ENCODE results near the gene COPS7B.
"Not testable (repeated sequence)": the region's sequence is repeated elsewhere in the genome, so short reads cannot be mapped to it uniquely, and the experiment has no call there.

The COPS7B gene

DNA sequence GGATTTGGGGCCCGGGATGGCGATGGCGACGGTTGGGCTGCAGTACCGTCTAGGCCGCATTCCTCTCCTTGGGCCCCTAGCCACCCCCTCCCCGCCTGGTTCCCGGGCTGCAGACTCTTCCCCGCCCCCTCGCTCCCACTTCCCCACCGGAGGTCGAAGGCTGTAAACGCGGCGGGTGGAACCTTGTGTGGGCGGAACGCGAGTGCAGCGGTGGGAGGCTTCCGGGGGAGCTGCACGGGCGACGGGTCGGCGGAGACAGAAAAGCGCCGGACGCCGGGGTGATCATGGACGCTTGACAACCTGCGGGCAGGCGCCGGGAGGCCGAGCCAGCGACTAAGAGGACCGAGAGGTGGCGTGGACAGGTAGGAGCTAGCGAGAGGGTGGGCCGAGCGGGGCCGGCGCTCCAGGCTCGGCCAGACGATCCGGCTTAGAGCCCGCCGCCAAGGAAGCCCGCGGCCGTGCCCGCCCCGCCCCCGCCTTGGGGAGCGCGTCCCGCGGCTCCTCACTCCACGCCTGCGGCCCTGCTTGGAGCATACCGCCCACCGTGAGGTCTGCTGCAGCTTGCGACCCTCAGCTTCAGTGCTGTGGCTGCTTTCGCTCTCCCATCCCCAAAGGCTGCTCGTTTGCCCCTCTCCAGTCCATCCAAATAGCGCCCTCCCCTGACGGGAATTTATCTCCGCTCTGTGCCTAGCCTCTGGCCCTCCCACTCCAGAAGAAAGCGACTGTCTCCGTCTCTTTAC lies at the start of gene COPS7B:
Gene COPS7B (plus strand): TSS at position 269 of the 740 bp plus-strand sequence. CDS start 2,126 bp downstream, outside the sequence.
- peak; percentile 63 to 75 for DNase-seq (ENCODE audit: low read depth in 1 of 2, low spot score in 1 of 2)

DNA sequence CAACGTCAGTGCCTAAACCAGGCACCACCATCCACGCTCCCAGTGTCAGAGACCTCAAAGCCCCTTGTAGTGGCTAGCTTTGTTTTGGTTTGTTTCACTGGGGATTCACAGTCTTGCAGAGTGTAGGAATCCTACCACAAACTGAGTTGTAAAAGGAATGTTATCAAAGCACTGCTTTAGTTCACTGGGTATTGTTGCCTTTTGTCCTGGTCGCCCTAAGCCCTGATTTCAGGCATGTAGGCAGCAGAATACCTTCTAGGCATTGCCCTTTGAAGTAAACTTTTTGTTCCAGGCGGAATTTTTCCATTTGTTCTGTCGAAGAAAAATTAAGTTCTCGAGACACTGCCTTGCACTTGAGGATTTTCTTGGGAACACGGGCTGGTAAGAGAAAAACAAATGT lies 48.5 kb upstream of the COPS7B start:
- no peak for DNase-seq (ENCODE audit: low read depth in 1 of 2, low spot score in 1 of 2)

- DNase-seq (ENCODE audit: low read depth in 1 of 2, low spot score in 1 of 2) = no peak
Observed at GRCh38 chr2:231743376-231744116, 42.7 kb upstream of the COPS7B start.

GRCh38 chr2:231745303-231746038 lies 40.8 kb upstream of the COPS7B start:
- DNase-seq (ENCODE audit: low read depth in 1 of 2, low spot score in 1 of 2) = no peak

DNA sequence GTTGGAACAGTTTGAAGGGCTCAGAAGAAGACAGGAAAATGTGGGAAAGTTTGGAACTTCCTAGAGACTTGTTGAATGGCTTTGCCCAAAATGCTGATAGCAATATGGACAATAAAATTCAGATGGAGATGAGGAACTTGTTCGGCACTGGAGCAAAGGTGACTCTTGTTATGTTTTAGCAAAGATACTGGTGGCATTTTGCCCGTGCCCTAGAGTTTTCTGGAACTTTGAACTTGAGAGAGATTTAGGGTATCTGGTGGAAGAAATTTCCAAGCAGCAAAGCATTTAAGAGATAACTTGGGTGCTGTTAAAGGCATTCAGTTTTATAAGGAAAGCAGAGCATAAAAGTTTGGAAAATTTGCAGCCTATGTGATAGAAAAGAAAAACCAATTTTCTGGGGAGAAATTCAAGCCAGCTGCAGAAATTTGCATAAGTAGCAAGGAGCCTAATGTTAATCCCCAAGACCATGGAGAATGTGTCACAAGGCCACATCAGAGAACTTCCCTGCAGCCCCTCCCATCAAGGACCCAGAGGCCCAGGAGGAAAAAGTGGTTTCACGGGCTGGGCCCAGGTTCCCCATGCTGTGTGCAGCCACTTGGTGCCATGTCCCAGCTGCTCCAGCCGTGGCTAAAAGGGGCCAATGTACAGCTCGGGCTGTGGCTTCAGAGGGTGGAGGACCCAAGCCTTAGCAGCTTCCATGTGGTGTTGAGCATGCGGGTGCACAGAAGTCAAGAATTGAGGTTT lies 37.9 kb upstream of the COPS7B start:
- not testable (repeated sequence) for DNase-seq (ENCODE audit: low read depth in 1 of 2, low spot score in 1 of 2)

GRCh38 chr2:231749016-231749415 lies 37.2 kb upstream of the COPS7B start:
- DNase-seq (ENCODE audit: low read depth in 1 of 2, low spot score in 1 of 2) = not testable (repeated sequence)

DNA sequence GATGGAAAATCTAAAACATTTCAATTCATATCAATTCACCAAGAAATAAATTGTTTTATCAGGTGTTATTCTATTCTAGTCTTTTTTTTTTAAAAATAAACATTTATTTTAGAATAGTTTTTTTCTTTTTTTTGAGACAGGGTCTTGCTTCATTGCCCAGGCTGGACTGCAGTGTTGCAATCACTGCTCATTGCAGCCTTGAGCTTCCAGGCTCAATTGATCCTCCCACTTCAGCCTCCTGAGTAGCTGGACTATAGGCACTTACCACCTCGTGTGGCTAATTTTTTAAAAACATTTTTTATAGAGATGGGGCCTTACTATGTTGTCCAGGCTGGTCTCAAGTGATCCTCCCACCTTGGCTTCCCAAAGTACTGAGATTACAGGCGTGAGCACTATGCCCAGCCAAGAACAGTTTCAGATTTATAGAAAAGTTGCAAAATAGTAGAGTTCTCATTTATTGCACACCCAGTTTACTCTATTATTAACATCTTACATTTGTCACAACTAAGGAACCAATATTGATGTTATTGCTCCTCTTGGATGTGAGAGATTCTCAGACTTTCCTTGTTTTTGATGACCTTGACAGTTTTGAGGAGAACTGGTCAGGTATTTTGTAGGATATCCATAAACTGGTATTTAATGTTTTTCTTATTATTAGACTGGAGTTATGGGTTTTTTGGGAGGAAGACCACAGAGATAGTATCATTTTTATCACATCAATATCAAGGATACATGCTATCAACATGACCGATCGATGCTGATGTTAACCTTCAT lies 35.0 kb upstream of the COPS7B start:
- no peak for DNase-seq (ENCODE audit: low read depth in 1 of 2, low spot score in 1 of 2)

DNA sequence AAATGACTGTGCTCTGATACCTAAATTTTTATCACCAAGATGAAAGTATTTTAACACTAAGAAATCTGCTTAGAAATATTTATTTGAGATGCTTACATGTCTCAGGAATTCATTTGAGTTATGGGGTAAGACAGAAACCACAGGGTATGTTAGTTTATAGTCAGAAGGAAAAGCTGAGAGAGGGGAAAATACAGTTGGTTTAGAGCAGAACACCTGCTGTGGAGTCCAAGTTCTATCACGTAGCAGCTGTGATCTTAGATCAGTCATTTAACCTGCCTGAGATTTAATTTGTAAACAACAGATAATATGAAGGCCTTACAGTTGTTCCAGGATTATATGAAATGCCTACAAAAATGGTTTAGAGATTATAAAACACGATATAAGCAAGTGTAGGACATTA lies 34.2 kb upstream of the COPS7B start:
- DNase-seq (ENCODE audit: low read depth in 1 of 2, low spot score in 1 of 2) = no peak

GRCh38 chr2:231761735-231762134 lies 24.5 kb upstream of the COPS7B start:
- DNase-seq (ENCODE audit: low read depth in 1 of 2, low spot score in 1 of 2) = no peak

DNA sequence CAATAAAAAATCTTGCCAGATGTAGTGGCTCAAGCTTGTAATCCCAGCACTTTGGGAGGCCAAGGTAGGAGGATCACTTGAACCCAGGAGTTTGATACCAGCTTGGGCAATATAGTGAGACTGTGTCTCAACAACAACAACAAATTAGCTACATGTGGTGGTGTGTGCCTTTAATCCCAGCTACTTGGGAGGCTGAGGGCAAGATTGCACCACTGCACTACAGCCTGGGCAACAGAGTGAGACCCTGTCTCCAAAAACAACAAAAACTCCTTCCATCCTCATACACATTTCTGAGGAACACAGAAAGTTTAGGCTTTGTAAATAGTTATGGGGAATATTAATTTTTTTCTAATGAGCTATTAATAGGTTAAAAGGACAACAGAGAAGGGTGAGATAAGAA lies 22.1 kb upstream of the COPS7B start:
- no peak for DNase-seq (ENCODE audit: low read depth in 1 of 2, low spot score in 1 of 2)

- no peak for DNase-seq (ENCODE audit: low read depth in 1 of 2, low spot score in 1 of 2)
Observed at GRCh38 chr2:231764760-231765159, 21.5 kb upstream of the COPS7B start.

DNA sequence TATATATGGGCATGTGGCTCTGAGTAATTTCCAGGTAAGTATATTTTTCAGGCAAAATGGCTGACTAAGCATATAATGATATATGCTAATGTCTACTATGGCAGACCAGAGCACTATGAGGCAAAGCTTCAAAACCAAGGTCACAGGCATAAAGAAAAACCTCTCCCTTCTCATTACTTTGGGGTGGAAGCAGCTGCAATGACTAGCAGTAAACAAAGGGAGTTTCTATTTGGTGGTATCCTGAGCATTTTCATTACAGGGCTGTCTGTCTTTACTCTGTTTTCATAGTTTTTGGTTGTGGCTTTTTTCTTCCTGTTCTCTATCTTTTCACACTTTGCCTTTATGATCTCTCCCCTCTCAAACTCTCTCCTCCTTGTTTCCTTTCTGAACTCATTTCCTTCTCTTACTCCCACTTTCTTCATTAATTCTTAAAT lies 20.7 kb upstream of the COPS7B start:
- DNase-seq (ENCODE audit: low read depth in 1 of 2, low spot score in 1 of 2) = no peak

DNA sequence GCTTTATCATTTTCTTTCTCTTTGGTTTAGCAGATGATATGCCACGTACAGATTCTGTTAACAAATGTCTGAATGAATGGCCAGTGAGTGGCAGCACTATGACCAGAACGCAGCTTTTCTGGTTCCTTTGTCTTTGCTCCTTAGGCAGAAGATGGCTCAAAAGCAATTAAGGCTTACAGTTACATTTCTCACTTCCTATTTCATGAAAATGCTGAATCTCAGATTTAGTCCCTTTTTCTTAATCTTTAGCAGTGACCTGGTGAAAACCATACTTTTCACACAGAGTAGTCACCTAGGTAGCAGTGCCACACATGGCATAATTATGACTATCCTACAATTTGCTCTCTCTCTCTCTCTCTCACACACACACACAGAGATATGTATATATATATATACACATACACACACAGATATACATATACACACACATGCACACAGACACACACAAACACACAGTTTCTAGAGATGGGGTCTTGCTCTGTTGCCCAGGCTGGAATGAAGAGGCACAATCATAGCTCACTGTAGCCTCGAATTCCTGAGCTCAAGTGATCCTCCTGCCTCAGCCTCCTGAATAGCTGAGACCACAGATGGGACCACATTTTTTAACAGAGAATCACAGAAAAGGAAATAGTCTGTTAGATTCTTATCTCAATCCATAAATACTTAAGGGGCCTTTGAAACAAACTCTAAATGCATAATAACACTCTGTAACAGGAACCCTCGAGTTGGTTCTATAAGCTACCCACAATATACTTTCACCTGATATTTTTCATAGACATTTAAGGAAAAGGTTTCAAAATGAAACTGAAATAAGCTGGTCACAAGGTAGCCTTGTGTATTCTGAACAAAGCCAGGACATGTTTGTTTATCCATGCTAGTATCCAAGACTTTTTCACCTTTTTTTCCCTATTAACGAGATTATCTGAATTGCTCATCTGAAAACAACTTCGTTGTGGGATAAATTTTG lies 16.8 kb upstream of the COPS7B start:
- no peak for DNase-seq (ENCODE audit: low read depth in 1 of 2, low spot score in 1 of 2)

DNA sequence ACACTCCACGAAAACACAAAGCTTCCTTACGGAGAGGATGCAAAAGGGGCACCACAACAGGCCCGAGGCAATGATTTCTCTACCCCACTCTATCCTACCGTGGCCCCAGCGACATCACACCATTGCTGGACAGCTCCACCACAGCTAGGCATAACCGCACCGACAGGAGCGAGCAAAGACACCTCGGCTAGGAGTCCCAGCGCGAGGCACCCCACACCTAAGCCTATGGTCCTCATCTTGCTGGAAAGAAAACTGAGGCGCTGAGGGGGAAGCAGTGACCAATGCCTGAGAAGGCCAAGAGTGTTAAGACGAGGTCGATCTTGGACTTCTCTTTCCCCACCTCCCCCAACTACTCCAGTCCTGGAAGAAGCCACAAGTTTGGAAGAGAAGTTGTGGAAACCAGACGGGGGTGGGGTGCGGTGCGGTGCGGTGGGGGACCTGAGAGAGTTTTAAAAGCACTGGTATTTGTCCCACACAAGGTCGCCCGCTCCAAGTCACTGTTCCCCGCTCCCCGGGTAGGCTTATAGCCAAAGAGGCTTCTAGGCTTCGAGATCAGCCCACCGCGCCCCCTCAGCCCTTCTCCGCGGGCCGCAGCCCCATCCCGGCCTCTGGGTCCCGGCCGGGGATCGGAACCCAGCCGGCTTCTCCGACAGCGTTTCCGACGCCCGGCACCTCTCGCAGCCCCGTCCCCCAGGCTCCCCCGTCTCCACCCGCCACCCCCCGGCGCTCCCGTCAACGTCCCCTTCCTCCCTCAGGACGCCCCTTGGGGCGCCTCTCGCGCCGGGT lies 5.9 kb upstream of the COPS7B start:
- DNase-seq (ENCODE audit: low read depth in 1 of 2, low spot score in 1 of 2) = peak in 1 of 2 donors; percentile 1

- DNase-seq (ENCODE audit: low read depth in 1 of 2, low spot score in 1 of 2) = peak; percentile 90 to 97
Observed at GRCh38 chr2:231780909-231781797, 5.1 kb upstream of the COPS7B start, which contains the start of gene PDE6D. Gene PDE6D (minus strand): TSS chr2:231781282. CDS start chr2:231781114, 168 bp downstream.

DNA sequence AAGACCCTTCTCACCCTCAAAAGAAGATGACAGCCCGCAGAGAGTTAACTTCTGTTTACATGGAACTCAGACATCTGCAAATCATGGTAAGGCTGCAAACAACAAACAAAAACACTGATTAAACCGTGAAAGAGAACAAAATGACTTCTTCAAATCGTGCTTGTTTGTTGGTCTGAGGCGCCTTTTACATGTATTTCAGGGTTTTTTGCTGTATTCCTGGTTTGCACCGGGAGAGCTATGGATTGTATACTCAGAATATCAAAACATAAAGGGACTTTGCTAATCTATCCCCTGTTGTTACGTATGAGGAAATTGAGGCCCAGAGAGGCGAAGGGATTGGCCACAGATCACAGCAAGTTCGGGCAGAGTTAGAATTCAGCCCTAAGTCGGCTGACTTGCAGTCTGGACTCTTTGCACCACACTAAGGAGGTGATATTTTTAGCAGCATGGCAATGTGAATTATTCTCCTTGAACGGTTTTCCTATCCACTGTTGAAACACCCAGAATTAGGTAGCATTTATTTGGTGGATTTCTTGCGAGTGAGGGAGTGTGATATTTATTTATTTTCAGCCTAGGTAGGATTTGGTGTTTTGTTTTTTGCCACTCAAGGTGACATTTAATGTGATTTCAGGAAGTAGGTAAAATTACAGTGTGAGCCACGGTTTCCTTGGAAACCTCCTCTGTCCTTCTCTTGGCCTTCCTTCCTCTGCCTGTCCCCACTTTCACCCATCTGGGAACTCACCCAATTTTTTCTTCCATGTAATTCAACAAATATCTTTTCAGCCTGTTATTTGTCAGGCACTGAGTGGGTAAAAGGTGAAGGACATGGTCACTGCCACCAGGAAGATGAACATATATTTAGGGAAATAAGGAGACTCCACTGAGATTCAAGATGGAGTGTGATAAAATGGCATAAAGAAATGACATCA lies 4.2 kb upstream of the COPS7B start:
- no peak for DNase-seq (ENCODE audit: low read depth in 1 of 2, low spot score in 1 of 2)
